Measurements from ENCODE around the gene ABCA3.

ABCA3 gene

DNA sequence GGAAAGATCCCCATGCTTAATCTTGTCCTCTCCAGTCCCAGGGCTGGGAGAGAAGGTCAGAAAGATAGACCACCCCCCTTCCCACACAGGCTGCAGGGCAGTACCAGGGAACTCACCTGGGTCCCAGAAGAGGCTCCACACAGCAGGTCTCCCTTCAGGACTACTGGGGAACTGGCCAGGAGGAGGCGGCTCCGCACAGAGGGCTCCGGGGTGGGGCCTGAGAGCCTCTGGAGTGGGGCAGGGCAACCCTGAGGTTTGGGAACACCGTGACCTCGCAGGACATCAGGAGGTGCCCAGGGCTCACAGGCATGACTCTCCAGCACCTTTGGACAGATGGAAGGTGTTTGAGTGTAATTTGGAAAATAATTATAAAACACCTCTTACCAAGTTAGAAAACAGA is 11.0 kb downstream of the ABCA3 start:
- TF ChIP-seq, protein P1, sequence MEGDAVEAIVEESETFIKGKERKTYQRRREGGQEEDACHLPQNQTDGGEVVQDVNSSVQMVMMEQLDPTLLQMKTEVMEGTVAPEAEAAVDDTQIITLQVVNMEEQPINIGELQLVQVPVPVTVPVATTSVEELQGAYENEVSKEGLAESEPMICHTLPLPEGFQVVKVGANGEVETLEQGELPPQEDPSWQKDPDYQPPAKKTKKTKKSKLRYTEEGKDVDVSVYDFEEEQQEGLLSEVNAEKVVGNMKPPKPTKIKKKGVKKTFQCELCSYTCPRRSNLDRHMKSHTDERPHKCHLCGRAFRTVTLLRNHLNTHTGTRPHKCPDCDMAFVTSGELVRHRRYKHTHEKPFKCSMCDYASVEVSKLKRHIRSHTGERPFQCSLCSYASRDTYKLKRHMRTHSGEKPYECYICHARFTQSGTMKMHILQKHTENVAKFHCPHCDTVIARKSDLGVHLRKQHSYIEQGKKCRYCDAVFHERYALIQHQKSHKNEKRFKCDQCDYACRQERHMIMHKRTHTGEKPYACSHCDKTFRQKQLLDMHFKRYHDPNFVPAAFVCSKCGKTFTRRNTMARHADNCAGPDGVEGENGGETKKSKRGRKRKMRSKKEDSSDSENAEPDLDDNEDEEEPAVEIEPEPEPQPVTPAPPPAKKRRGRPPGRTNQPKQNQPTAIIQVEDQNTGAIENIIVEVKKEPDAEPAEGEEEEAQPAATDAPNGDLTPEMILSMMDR (IDR thresholded peaks at IDR 0.05; ENCODE audit: borderline replicate concordance, control extremely low read depth, extremely low read depth, insufficient read depth, missing control alignments): no peak
- in situ Hi-C loops (cut with MboI; ENCODE audit: low sequenced_read_pairs, unreplicated experiment): no loop called here
- no peak for DNase-seq (ENCODE audit: low spot score)

DNA sequence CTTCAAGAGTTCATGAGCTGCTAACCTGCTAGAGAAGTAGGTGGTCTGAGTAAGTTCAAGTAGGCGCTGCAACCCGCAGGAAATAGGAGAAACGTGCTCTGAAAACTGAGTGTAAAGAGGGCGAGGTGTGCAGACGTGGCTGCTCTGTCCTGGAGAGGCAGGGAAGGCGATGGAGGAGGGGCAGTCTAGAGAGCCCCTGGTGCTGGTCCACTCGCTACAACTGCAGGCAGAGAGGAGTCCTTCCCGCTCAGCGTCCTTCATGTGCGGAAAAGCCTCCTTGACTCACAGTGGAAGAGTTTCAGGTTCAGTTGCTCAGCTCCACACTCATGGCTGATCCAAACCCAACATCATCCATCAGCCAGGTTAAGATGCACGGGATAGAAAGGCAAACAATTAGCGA is 12.1 kb downstream of the ABCA3 start:
- DNase-seq (ENCODE audit: low spot score): no peak
- in situ Hi-C loops (cut with MboI; ENCODE audit: low sequenced_read_pairs, unreplicated experiment): no loop called here
- TF ChIP-seq, protein P1 (IDR thresholded peaks at IDR 0.05; ENCODE audit: borderline replicate concordance, control extremely low read depth, extremely low read depth, insufficient read depth, missing control alignments): no peak

DNA sequence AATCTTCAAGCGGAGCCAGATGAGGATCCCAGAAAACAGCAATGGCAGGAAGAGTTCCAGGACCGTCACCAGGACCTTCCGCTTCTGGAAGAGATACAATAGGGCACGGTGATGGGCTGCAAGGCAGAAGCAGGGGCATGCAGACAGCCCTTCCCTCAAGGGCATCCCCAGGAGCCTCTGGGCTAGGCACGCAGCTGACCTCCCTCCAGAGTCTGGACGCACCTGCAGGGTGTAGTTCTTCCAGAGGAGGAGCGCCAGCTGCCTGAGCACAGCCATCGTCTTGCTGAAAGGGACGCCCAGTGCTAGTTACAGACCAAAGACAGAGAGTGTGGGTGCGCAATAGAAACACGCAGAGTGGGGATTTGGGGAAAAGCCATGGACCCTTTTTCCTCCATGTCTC is 14.3 kb downstream of the ABCA3 start:
- DNase-seq (ENCODE audit: low spot score): no peak
- in situ Hi-C loops (cut with MboI; ENCODE audit: low sequenced_read_pairs, unreplicated experiment): no loop called here
- TF ChIP-seq, protein P1 (IDR thresholded peaks at IDR 0.05; ENCODE audit: borderline replicate concordance, control extremely low read depth, extremely low read depth, insufficient read depth, missing control alignments): no peak

DNA sequence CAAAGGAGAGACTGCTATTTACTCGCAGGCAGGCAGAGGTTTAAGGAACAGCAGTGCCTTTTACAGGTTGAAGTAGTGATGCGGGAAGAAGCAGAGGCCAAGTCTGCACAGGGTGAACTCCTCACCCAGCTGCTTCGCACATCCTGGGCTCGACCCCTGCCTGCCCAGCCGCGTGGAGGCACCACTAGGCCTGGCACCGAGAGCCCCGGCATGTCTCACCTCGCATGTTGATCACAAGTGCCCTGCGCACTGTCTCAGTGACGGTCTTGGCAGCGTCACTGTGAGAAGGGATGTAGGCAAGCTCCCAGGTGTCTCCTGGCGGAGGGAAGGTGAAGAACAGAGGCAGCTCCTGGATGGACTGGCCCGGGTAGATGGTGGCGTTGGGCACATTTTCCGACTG is 14.7 kb downstream of the ABCA3 start:
- DNase-seq (ENCODE audit: low spot score): no peak
- in situ Hi-C loops (cut with MboI; ENCODE audit: low sequenced_read_pairs, unreplicated experiment): no loop called here
- TF ChIP-seq, protein P1 (IDR thresholded peaks at IDR 0.05; ENCODE audit: borderline replicate concordance, control extremely low read depth, extremely low read depth, insufficient read depth, missing control alignments): no peak

DNA sequence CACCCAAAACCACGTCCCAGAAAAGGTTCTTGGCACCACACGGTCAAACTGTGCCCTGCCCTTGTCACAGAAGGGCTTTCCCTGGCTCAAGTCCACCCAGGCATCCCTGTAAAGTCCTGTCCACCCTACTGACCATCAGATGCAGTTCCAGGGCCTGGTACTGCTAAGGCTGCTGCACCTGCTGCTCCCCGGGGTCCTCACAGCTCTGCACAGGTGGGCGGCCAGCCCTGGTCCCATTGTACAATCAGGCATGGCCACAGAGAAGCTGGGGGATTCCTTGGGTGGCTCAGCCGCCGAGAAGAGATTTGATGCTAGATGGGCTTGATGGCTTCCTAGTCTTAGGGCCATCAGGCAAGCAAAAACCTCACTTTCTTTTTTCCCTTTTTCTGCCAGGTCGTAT is 15.3 kb downstream of the ABCA3 start:
- TF ChIP-seq, protein P1 (IDR thresholded peaks at IDR 0.05; ENCODE audit: borderline replicate concordance, control extremely low read depth, extremely low read depth, insufficient read depth, missing control alignments): no peak
- in situ Hi-C loops (cut with MboI; ENCODE audit: low sequenced_read_pairs, unreplicated experiment): no loop called here
- DNase-seq (ENCODE audit: low spot score): no peak

DNA sequence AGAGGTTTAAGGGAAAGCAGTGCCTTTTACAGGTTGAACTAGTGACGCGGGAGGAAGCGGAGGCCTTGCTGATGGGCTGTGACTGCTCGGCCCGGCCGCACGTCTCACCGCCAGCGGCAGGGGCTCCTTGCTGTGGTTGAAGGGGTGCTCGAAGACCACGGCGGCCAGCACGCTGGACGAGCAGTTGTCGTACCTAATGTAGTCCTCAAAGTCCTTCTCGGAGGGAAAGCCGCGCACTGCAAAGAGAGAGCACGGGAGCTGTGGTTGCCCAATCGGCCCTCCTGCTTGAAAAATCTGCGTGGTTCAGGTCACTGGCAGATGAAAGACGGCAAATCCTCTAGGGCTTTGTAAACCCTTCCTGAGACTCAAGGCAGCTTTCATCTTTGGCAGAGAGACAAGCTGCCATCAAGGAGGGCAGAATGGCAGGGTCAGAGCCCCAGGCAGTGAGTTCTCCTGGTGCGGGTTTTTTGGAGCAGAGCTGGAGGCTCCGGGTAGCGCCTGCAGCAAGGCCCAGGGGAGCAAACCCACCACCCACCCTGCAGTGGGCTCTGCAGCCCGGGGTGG is 16.1 kb downstream of the ABCA3 start:
- TF ChIP-seq, protein P1 (IDR thresholded peaks at IDR 0.05; ENCODE audit: borderline replicate concordance, control extremely low read depth, extremely low read depth, insufficient read depth, missing control alignments): no peak
- in situ Hi-C loops (cut with MboI; ENCODE audit: low sequenced_read_pairs, unreplicated experiment): no loop called here
- DNase-seq (ENCODE audit: low spot score): no peak

DNA sequence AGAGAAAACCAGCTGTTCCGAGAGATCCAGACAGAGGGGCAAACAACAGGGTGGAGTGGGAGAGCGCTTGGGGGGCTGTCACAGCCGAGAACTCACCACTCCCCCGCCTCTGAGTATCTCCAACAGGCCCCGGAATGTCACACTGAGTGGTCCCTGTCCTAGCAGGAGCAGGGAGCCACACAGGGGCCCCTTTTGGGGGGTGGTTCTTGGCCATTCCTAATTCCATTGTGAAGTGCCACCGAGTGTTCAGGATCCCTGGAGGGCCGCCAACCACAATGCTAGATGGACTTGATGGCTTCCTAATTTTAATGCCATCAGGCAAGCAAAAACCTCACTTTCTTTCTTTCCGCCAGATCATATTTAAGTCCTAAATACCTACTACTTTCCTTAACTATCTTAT is 16.8 kb downstream of the ABCA3 start:
- no peak for DNase-seq (ENCODE audit: low spot score)
- in situ Hi-C loops (cut with MboI; ENCODE audit: low sequenced_read_pairs, unreplicated experiment): no loop called here
- TF ChIP-seq, protein P1 (IDR thresholded peaks at IDR 0.05; ENCODE audit: borderline replicate concordance, control extremely low read depth, extremely low read depth, insufficient read depth, missing control alignments): no peak
